AG09309 (cell line): ENCODE data around the gene BMI1.
"Not testable (repeated sequence)": the region's sequence is repeated elsewhere in the genome, so short reads cannot be mapped to it uniquely, and the experiment has no call there.

ENCODE experiments used
- DNase-seq: peaks from one replicate; pipeline ENCODE4 v3.0.0-alpha.2; 2010; ENCODE audit warnings: low read depth
- H3K4me3 ChIP-seq: 2 replicates; pipeline ENCODE4 v1.5.1; 2011; ENCODE audit warnings: mild to moderate bottlenecking, low read depth, low read length, moderate library complexity; ENCODE audit not compliant: control insufficient read depth
- TF ChIP-seq, protein P1 (sequence below): IDR thresholded peaks from 2 replicates; pipeline ENCODE4 v1.5.1; 2011; ENCODE audit warnings: mild to moderate bottlenecking, low read depth, low read length, inconsistent platforms; ENCODE audit not compliant: insufficient read depth, control insufficient read depth; ENCODE audit errors: missing control alignments

The BMI1 gene

GRCh38 chr10:22349755-22350154, 28.9 kb downstream of the BMI1 start:
- H3K4me3 ChIP-seq: no peak overlapping the region
- TF ChIP-seq, protein P1, sequence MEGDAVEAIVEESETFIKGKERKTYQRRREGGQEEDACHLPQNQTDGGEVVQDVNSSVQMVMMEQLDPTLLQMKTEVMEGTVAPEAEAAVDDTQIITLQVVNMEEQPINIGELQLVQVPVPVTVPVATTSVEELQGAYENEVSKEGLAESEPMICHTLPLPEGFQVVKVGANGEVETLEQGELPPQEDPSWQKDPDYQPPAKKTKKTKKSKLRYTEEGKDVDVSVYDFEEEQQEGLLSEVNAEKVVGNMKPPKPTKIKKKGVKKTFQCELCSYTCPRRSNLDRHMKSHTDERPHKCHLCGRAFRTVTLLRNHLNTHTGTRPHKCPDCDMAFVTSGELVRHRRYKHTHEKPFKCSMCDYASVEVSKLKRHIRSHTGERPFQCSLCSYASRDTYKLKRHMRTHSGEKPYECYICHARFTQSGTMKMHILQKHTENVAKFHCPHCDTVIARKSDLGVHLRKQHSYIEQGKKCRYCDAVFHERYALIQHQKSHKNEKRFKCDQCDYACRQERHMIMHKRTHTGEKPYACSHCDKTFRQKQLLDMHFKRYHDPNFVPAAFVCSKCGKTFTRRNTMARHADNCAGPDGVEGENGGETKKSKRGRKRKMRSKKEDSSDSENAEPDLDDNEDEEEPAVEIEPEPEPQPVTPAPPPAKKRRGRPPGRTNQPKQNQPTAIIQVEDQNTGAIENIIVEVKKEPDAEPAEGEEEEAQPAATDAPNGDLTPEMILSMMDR: no peak
- no peak for DNase-seq

- TF ChIP-seq, protein P1: no peak
- DNase-seq: no peak
- H3K4me3 ChIP-seq: no peak overlapping the region
These were observed 30.3 kb downstream of the BMI1 start for GRCh38 chr10:22351131-22351703.

- H3K4me3 ChIP-seq: no peak overlapping the region
- TF ChIP-seq, protein P1: no peak
- DNase-seq: no peak
These were observed 35.5 kb downstream of the BMI1 start for GRCh38 chr10:22356324-22356873.

DNA sequence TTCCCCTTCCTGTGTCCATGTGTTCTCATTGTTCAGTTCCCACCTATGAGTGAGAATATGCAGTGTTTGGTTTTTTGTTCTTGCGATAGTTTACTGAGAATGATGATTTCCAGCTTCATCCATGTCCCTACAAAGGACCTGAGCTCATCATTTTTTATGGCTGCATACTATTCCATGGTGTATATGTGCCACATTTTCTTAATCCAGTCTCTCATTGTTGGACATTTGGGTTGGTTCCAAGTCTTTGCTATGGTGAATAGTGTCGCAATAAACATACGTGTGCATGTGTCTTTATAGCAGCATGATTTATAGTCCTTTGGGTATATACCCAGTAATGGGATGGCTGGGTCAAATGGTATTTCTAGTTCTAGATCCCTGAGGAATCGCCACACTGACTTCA, 36.9 kb downstream of the BMI1 start:
- not testable (repeated sequence) for DNase-seq, H3K4me3 ChIP-seq

DNA sequence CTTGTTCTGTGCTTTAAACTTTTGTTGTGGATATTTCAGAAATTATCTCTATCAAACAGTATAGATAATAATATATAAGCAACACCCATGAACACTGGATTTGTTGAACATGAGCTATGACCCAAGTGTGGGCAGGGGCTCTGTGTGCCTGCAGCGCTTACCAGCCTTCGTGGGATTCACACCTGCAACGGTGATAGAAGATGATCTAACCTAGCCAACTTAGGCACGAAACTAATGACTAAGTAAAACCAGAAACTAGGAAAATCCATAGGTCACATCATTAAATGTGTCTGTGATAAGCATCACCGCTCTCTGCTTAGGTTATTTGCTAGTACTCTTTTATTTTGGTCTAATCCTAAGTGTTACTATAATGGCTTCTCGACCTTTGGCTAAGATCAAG, 42.4 kb downstream of the BMI1 start:
- DNase-seq: no peak
- H3K4me3 ChIP-seq: no peak overlapping the region
- TF ChIP-seq, protein P1: no peak

DNA sequence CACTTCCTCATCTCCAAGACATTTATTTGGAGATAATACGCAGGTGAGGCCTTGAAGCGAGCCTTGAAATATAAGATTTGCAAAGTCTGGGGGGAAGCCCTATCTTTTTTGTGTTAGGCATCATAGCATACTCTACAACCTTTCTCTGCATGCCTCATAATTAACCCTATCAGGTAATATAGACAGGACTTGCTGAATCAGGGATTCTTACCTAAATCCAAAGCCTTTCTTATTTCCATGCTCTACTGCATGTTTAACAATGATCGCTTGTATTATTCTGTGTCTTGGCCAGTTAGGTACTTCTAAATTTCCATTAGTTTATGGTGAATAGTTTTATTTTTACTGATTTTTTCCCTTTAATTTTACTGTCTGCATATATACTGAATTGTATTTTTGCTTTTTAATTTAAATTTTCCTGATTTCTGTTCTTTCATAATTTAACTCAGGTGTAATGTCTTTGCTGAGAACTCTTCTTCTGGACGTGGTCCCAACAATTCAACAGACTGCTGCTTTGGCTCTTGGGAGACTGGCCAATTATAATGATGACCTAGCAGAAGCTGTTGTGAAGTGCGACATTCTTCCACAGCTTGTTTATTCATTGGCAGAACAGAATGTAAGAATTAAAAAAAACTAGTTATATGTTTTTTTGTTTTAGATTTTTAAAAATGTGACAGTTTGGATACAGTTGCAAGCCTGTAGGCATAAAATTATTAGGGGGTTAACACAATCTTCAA, 43.7 kb downstream of the BMI1 start:
- no peak overlapping the region for H3K4me3 ChIP-seq
- TF ChIP-seq, protein P1: no peak
- DNase-seq: no peak

GRCh38 chr10:22365233-22365632, 44.3 kb downstream of the BMI1 start:
- TF ChIP-seq, protein P1: no peak
- no peak for DNase-seq

More at GRCh38 chr10:22365233-22365632, 44.3 kb downstream of the BMI1 start:
- H3K4me3 ChIP-seq: no peak overlapping the region
